GM12892 (cell line): Measurements from ENCODE around the gene PEAK1.

Experiments used
- POLR2A ChIP-seq: IDR thresholded peaks from 2 replicates; pipeline ENCODE4 v1.6.1; 2011; ENCODE audit warnings: low read depth, low read length, control low read depth
- POLR2AphosphoS5 ChIP-seq: IDR thresholded peaks from 2 replicates; pipeline ENCODE4 v1.6.1; 2011; ENCODE audit warnings: low read depth, low read length, control low read depth
- TAF1 ChIP-seq: IDR thresholded peaks from 2 replicates; pipeline ENCODE4 v1.6.1; 2011; ENCODE audit warnings: low read depth, mild to moderate bottlenecking, control low read depth, low read length, borderline replicate concordance

GRCh38 chr15:77430213-77430612 lies 10.3 kb upstream of the PEAK1 start:
- no peak for TF ChIP-seq TAF1
- no peak for TF ChIP-seq POLR2AphosphoS5
- TF ChIP-seq POLR2A: no peak
